Epithelial cell of esophagus (primary cell): ENCODE results near the gene PLCG2.

ENCODE experiments used
- DNase-seq: peaks from one replicate; pipeline ENCODE4 v3.0.0; 2010; ENCODE audit warnings: low read depth
- H3K4me3 ChIP-seq: 2 replicates; pipeline ENCODE4 v1.5.1; 2011; ENCODE audit warnings: mild to moderate bottlenecking, low read length, control low read depth
- CTCF ChIP-seq: IDR thresholded peaks from 2 replicates; pipeline ENCODE4 v1.5.1; 2011; ENCODE audit warnings: low read depth, mild to moderate bottlenecking, low read length, control low read depth, inconsistent platforms; ENCODE audit not compliant: insufficient read depth; ENCODE audit errors: missing control alignments

The PLCG2 gene

DNA sequence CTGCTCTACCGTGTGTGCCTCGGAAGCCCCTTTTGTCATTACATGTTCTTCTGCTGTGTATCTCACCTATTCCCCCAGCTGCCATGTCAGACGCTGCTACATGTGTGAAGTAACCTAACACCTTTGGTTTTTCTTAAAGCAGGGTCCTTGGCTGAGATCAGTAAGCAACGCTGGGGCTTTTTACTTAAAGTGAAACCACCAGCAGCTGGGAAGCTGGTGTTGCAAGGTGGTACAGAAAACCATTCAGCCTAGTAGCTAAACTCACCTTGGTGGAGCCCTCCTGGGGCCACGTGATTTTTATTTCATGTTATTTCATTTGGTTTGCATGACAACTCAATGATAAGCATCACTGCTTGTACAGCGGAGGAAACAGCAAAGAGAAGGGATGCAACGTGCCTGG is 62.6 kb downstream of the PLCG2 start:
- no peak for DNase-seq
- H3K4me3 ChIP-seq, result no peak overlapping the region
- no peak for TF ChIP-seq CTCF

DNA sequence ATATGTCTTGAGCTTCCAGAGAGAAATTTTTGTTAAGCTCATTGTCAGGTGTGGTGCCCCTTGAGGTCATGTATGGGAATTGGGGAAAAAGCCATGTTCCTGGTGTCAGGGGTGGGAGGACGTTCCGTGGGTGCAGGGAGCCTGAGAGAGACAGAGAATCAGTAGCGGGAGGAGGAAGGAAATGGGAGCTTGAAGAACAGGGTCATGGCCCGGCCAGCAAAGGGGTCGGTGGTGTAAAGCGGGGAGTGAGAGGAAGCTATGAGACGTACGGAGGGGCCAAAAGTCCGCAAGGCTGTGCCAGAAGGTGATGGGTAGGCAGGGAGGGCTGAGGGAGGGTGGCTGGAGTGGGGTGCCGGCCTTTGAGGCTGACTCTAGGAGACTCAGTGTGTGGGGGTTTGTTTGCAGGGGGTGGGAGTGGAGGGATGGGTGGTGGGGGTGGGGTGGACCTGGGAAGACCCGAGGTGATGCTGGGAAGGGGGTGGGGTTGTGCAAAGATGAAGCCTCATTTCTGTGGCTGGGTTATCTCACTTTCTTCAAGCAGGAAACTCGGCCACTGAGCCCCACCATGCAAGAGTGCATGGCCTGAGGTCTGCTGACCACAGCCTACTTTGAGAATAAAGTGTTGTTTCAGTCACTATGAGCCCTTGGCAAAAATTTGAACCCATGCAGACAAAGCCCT is 63.6 kb downstream of the PLCG2 start:
- DNase-seq, result no peak
- H3K4me3 ChIP-seq, result no peak overlapping the region
- no peak for TF ChIP-seq CTCF

DNA sequence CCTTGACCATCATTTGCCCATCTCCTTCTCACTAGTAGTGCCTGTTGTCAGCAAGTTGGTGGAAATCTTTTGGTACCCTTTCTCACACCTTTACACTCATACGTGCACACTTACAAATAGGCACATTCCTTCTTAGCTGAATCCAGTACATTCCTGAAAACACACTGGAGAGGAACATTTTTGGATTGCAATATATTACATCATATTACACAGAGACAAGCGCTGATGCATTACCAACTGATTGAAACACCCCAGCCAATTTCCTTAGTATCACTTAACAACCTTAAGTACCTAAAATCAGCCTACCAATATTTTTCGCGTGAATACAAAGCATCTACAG is 64.1 kb downstream of the PLCG2 start:
- no peak for DNase-seq
- H3K4me3 ChIP-seq, result no peak overlapping the region
- TF ChIP-seq CTCF, result no peak

DNA sequence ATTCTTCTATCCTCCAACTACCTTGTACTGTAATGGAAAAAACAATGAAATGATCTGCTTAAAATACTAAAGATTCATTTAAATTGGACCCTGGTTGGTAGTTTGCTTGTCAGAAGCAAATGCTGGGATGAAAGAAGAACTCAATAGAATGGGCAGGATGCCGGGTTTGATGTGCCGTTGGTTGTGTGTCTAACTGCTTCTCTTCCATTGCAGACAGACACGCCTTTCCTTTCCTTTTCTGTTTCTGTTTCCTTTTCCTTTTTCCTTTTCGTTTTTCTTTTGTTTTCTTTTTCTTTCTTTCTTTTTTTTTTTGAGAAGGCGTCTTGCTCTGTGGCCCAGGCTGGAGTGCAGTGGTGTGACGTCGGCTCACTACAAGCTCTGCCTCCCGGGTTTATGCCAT is 64.6 kb downstream of the PLCG2 start:
- no peak for DNase-seq
- H3K4me3 ChIP-seq, result no peak overlapping the region
- no peak for TF ChIP-seq CTCF

- no peak overlapping the region for H3K4me3 ChIP-seq
- no peak for TF ChIP-seq CTCF
- DNase-seq, result peak; percentile 26
These were observed 67.0 kb downstream of the PLCG2 start for GRCh38 chr16:81846105-81846504.

GRCh38 chr16:81848306-81848853 is 69.3 kb downstream of the PLCG2 start:
- TF ChIP-seq CTCF, result no peak
- no peak for DNase-seq
- no peak overlapping the region for H3K4me3 ChIP-seq
